HepG2 (cell line): Measurements from ENCODE around the gene TLCD1. TPM values are rescaled to one million over a fixed set of nuclear protein-coding genes. Genes with fewer than 3 reads are reported as not detected.

Experiments used
- ARNTL ChIP-seq: sonication (generic); formaldehyde crosslinking; IDR thresholded peaks from 2 replicates; pipeline ENCODE4 v1.4.0; 2020; ENCODE audit warnings: mild to moderate bottlenecking, missing genetic modification reagents
- ATAD3A ChIP-seq: sonication (generic); formaldehyde crosslinking; IDR thresholded peaks from 2 replicates; pipeline ENCODE4 v1.4.0; 2020; ENCODE audit warnings: missing genetic modification reagents
- CEBPB ChIP-seq: IDR thresholded peaks from 2 replicates; pipeline ENCODE4 v1.6.1; 2011; ENCODE audit warnings: low read depth, low read length, improper control_type of control experiment, borderline replicate concordance
- CTCF ChIP-seq: sonication (generic); formaldehyde crosslinking; IDR thresholded peaks from 2 replicates; pipeline ENCODE4 v1.5.0; 2020; ENCODE audit warnings: mild to moderate bottlenecking, missing genetic modification reagents, moderate library complexity
- GATAD2A ChIP-seq: IDR thresholded peaks from 2 replicates; pipeline ENCODE4 v1.6.1; 2016
- HMGXB4 ChIP-seq, 2 experiments: sonication (generic) in 1 of 2; formaldehyde crosslinking in 1 of 2; IDR thresholded peaks; 2 replicates each; pipeline versions ENCODE4 v1.4.0 to v1.6.1; 2018 to 2020; ENCODE audit warnings: missing genetic modification reagents in 2 of 2, borderline replicate concordance in 1 of 2, low read depth in 1 of 2, mild to moderate bottlenecking in 1 of 2, missing biosample characterization in 1 of 2
- HOXD1 ChIP-seq: sonication (generic); formaldehyde crosslinking; IDR thresholded peaks from 2 replicates; pipeline ENCODE4 v1.5.0; 2020; ENCODE audit warnings: missing genetic modification reagents
- KDM4B ChIP-seq: sonication (generic); formaldehyde crosslinking; IDR thresholded peaks from 2 replicates; pipeline ENCODE4 v1.4.0; 2020; ENCODE audit warnings: missing genetic modification reagents
- MTF1 ChIP-seq: sonication (generic); formaldehyde crosslinking; IDR thresholded peaks from 2 replicates; pipeline ENCODE4 v1.5.0; 2020; ENCODE audit warnings: missing genetic modification reagents
- NCOA1 ChIP-seq: sonication (generic); formaldehyde crosslinking; IDR thresholded peaks from 2 replicates; pipeline ENCODE4 v1.9.0; 2021; ENCODE audit warnings: missing genetic modification reagents
- NFE2L2 ChIP-seq: fragments of 150-350 bp; IDR thresholded peaks from 2 replicates; pipeline ENCODE4 v1.6.1; 2014; ENCODE audit warnings: low read length
- RBFOX2 ChIP-seq: fragments of 200-400 bp; formaldehyde crosslinking; IDR thresholded peaks from 2 replicates; pipeline ENCODE4 v1.6.1; 2017; ENCODE audit warnings: low read depth, mild to moderate bottlenecking, low read length
- SALL1 ChIP-seq: sonication (generic); formaldehyde crosslinking; IDR thresholded peaks from 2 replicates; pipeline ENCODE4 v1.8.0; 2022; ENCODE audit warnings: mild to moderate bottlenecking, missing genetic modification reagents
- SNAI1 ChIP-seq: sonication (generic); formaldehyde crosslinking; IDR thresholded peaks from 2 replicates; pipeline ENCODE4 v1.5.0; 2020; ENCODE audit warnings: mild to moderate bottlenecking, missing genetic modification reagents, borderline replicate concordance
- SPEN ChIP-seq: sonication (generic); formaldehyde crosslinking; IDR thresholded peaks from 2 replicates; pipeline ENCODE4 v1.5.1; 2020; ENCODE audit warnings: low read depth, mild to moderate bottlenecking, missing genetic modification reagents
- TIGD3 ChIP-seq: sonication (generic); formaldehyde crosslinking; IDR thresholded peaks from 2 replicates; pipeline ENCODE4 v1.5.1; 2020; ENCODE audit warnings: mild to moderate bottlenecking, missing genetic modification reagents, borderline replicate concordance
- ZBTB26 ChIP-seq: IDR thresholded peaks from 2 replicates; pipeline ENCODE4 v1.6.1; 2016; ENCODE audit warnings: missing compliant biosample characterization, missing genetic modification reagents, borderline replicate concordance
- ZMYM2 ChIP-seq: sonication (generic); formaldehyde crosslinking; IDR thresholded peaks from 2 replicates; pipeline ENCODE4 v1.8.0; 2022; ENCODE audit warnings: mild to moderate bottlenecking, missing genetic modification reagents
- ZNF441 ChIP-seq: sonication (generic); formaldehyde crosslinking; IDR thresholded peaks from 2 replicates; pipeline ENCODE4 v1.7.0; 2021; ENCODE audit warnings: missing genetic modification reagents, borderline replicate concordance
- ZNF7 ChIP-seq: IDR thresholded peaks from 2 replicates; pipeline ENCODE4 v1.6.1; 2016; ENCODE audit warnings: missing biosample characterization, missing genetic modification reagents
- ZZZ3 ChIP-seq: sonication (generic); formaldehyde crosslinking; IDR thresholded peaks from 2 replicates; pipeline ENCODE4 v1.4.0; 2020; ENCODE audit warnings: missing genetic modification reagents, mild to moderate bottlenecking, borderline replicate concordance
- polyA plus RNA-seq, 8 experiments: library from polyadenylated mRNA; depleted of rRNA in 3 of 8; stranded (reverse) in 7 of 8; unstranded in 1 of 8; fragments of >200 nt; fragmentation: Illumina TruSeq in 4 of 8; extraction: Trizol in 4 of 8; gene quantifications; 2 replicates each; pipeline versions ENCODE4 v1.2.1 to v1.2.3, GENCODE V29; 2011 to 2016; ENCODE audit warnings: low read depth in 4 of 8, missing spikeins in 1 of 8, mixed read lengths in 1 of 8; ENCODE audit not compliant: insufficient read depth in 1 of 8
- total RNA-seq, 5 experiments: library from RNA; depleted of rRNA; stranded (reverse); fragments of >200 nt; fragmentation: Illumina TruSeq; extraction: Trizol; gene quantifications; 2 replicates each; pipeline ENCODE4 v1.2.3, GENCODE V29; 2016; ENCODE audit warnings: low read depth in 1 of 5
- TF ChIP-seq, protein P1 (sequence below): sonication (generic); formaldehyde crosslinking; IDR thresholded peaks from 2 replicates; pipeline ENCODE4 v1.5.0; 2020; ENCODE audit warnings: missing genetic modification reagents
- TF ChIP-seq, protein P2 (sequence below): IDR thresholded peaks from 2 replicates; pipeline ENCODE4 v1.6.1; 2016

Gene TLCD1
- total and polyA plus RNA-seq, 2 of the 13 experiments (the other 11 are each of a cell fraction or from before 2014, with no cell fraction given): 14.9 to 19.6 TPM

- TF ChIP-seq HMGXB4 (CRISPR knock-in tag; IDR thresholded peaks at IDR 0.05; ENCODE audit: borderline replicate concordance in 1 of 2, low read depth in 1 of 2): peak in 1 of 2 experiments; percentile 48; a peak in 1 of 4 replicates
- TF ChIP-seq CEBPB: no peak; the same call in 1 of the 2 replicates
- TF ChIP-seq HOXD1 (CRISPR knock-in tag): no peak
- no peak for TF ChIP-seq MTF1 (CRISPR knock-in tag)
- no peak; the same call in 1 of the 2 replicates for TF ChIP-seq KDM4B (CRISPR knock-in tag)
- TF ChIP-seq ZNF7: peak; percentile 53; the same call in 1 of the 2 replicates
- TF ChIP-seq RBFOX2: no peak
- no peak for TF ChIP-seq NFE2L2
- peak; percentile 46 for TF ChIP-seq CTCF (CRISPR knock-in tag)
- no peak for TF ChIP-seq ATAD3A (CRISPR knock-in tag)
- TF ChIP-seq ARNTL (CRISPR knock-in tag): peak; percentile 48; the same call in 1 of the 2 replicates
- peak; percentile 68; the same call in 1 of the 2 replicates for TF ChIP-seq ZBTB26
- peak; percentile 91 for TF ChIP-seq SALL1
- TF ChIP-seq ZZZ3: no peak
- TF ChIP-seq NCOA1: no peak
- TF ChIP-seq SPEN (CRISPR knock-in tag): peak; percentile 61
- TF ChIP-seq, protein P1, sequence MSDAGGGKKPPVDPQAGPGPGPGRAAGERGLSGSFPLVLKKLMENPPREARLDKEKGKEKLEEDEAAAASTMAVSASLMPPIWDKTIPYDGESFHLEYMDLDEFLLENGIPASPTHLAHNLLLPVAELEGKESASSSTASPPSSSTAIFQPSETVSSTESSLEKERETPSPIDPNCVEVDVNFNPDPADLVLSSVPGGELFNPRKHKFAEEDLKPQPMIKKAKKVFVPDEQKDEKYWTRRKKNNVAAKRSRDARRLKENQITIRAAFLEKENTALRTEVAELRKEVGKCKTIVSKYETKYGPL (CRISPR knock-in tag): no peak
- TF ChIP-seq SNAI1 (CRISPR knock-in tag): 0 out of 2 replicates have a peak, but pooled peaks have one; percentile 49
- TF ChIP-seq TIGD3: no peak
- peak; percentile 72; the same call in 1 of the 2 replicates for TF ChIP-seq ZNF441
- TF ChIP-seq ZMYM2 (CRISPR knock-in tag): peak; percentile 75; the same call in 1 of the 2 replicates
- TF ChIP-seq GATAD2A (CRISPR knock-in tag): peak; percentile 96
- TF ChIP-seq, protein P2, sequence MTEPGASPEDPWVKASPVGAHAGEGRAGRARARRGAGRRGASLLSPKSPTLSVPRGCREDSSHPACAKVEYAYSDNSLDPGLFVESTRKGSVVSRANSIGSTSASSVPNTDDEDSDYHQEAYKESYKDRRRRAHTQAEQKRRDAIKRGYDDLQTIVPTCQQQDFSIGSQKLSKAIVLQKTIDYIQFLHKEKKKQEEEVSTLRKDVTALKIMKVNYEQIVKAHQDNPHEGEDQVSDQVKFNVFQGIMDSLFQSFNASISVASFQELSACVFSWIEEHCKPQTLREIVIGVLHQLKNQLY (CRISPR knock-in tag): peak; percentile 67
These were observed 27.6 kb downstream of the TLCD1 start (continued) for GRCh38 chr17:28698253-28698941.
